ENCODE measurements around the gene RASA1.

RASA1 gene

GRCh38 chr5:87405472-87406155 lies 137.9 kb downstream of the RASA1 start:
- no peak for DNase-seq

GRCh38 chr5:87408204-87408603 lies 140.5 kb downstream of the RASA1 start:
- DNase-seq: no peak

GRCh38 chr5:87410931-87411330 lies 143.2 kb downstream of the RASA1 start:
- no peak for DNase-seq

GRCh38 chr5:87411586-87411972 lies 143.9 kb downstream of the RASA1 start:
- DNase-seq: no peak

DNA sequence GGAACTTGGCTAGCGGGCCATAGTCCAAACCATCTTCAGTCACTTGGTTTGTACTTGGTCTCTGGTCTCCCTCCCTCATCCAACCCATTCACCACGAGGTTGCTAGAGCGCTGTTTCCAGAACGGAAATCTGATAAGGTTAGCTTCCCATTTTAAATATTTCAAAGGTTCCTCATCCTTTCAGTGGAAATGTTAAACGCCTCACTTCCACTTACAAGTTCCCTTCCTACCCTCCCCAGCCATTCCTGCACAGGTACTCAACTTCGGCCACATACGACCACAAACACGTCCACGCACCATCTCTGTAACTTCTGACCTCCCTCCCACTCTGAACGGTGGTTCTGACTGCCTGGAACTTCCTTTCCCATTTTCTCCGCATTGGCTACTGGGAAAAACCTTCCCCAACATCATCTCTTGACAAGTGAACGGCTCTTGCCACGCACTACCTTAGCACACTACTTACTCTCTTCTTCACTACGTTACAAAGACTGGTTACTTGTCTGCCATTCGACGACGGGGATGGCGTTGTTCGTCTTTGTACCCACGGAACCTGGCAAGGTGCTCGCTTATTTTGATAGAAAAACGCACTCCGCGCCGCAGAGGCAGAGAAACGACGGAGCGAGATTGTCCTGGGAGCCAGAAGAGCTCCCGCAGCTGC lies 144.4 kb downstream of the RASA1 start:
- DNase-seq: peak; percentile 63

DNA sequence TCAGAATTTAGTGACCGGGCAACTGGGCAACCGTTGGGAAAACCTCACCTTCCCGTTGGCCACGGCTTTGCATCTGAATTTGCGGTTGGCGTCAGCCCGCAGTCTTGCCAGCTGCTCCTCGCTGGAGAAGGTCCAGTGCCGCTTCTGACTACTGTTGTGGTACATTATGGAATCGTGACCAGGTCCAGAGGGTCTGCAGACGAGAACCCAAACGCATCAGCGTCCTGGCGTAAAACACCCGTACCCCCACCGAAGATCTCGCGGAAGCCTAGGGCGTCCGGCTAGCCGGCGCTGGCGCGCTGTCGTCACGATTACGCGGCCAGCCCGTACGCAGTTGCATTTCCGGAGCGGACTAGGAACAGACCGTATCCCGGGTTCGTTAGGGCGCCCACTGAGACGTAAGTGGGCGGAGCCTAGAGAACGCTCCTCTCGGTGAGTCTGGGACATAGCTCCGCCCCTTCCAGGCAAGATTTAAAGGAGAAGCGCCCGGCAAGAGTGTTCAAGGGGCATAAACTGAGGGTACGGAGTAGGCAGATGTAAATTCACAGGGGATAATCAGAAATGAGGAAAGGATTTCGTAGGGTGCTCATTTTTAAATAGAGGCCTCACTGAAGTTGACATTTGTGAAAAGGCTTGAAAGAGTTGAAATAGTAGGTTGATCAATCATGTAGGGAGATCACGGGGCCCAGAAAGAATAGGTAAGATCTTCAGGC lies 145.1 kb downstream of the RASA1 start, which contains the start of gene CCNH:
CCNH (minus strand) TSS at position 301 of the 713 bp plus-strand sequence; CDS start at position 165, 136 bp downstream.
- peak; percentile 99 for DNase-seq

DNA sequence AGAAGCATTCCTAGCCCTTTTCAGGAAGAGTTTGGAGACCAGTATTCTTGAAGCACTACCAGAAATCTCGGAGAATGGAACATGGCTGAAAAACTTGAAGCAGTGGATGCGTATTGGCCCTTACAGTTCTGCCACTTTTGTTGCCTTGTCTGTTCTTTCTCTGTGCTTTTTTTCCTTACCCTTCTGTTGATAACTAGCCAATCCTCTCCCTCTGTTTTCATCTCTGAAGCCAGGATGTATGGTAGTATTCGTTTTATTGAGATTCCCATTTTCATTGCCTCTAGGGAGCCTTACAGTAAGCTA lies 145.6 kb downstream of the RASA1 start:
- no peak for DNase-seq

- DNase-seq: no peak
Measured at GRCh38 chr5:87418506-87418905, 150.8 kb downstream of the RASA1 start.

- no peak for DNase-seq
Measured at GRCh38 chr5:87421307-87421706, 153.6 kb downstream of the RASA1 start.

GRCh38 chr5:87423755-87424154 lies 156.1 kb downstream of the RASA1 start:
- no peak for DNase-seq

- DNase-seq: no peak
Measured at GRCh38 chr5:87430863-87431457, 163.3 kb downstream of the RASA1 start.

DNA sequence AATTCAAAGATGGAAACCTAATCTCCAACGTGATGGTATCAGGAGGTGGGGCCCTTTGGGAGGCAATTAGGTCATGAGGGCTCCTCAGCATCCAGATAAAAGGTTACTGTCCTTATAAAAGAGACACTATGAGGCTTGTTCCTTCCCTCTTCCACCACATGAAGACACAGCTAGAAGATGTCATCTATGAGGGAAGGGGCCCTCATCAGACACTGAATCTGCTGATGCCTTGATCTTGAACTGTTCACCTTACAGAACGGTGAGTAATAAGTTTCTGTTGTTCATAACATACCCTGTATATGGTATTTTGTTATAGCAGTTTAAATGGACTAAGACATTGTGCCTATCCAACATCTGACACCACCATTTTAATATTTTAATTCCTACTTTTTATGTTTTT lies 164.8 kb downstream of the RASA1 start:
- no peak for DNase-seq

DNA sequence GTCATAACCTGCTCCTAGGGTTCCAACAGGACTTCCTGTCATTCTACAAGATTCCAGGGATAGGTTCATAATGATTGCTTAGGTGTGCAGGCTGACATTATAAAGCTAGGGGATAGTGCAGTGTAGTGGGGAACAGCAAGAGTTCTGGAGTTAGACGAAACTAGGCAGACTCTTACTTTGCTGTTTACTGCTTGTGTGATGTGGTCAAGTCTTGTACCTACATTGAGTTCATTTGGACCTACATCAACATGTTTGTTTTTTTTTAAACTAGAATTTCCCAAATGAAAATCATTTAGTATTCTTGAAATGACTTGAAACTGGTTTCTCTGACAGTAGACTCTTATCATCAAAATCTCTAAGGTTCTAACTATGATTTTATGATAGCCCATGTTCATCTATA lies 166.3 kb downstream of the RASA1 start:
- DNase-seq: no peak

GRCh38 chr5:87434461-87434860 lies 166.8 kb downstream of the RASA1 start:
- no peak for DNase-seq

DNA sequence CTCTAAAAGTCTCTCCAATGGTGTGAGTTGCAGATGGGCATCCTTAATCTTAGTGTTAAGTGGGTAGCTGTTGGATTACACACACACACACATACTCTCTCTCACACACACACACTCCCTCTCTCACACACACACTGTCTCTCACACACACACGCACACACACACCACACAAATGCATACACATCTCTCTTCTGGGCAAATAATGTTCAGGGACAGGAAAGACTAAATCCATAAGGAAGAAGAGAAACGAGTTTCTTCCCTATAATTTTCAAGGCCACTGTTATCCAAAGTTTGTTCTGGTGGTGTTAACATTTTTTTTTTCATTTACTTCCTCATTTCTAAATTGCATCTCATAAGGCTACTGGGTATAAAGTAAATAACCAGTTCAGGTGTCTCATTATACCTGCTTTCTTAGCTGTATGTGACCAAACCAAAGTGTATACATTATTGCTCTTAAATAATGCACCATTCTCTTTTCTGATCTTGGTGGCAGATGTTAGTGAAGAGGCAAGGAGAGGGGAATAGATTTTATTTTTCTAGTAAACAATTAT lies 167.5 kb downstream of the RASA1 start:
- no peak for DNase-seq

GRCh38 chr5:87437724-87438123 lies 170.0 kb downstream of the RASA1 start:
- no peak for DNase-seq

DNA sequence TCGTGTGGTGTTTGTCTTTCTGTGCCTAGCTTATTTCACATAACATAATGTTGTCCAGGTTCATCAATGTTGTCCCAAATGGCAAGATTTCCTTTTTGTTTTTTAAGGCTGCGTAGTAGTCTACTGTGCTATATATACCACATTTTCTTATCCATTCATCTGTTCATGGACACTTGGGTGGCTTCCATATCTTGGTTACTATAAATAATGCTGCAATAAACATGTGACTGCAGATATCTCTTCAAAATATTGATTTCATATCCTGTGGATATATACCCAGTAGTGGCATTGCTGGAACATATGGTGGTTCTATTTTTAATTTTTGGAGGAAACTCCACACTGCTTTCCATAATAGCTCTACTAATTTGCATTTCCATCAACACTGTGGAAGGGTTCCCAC lies 170.5 kb downstream of the RASA1 start:
- DNase-seq: no peak

Data from suppressor macrophage treated with lipopolysaccharide for 4 hours (primary cell).